Panc1 (cell line): ENCODE data around the gene SC5D.

Experiments used
- CTCF ChIP-seq: fragments of 450-650 bp; IDR thresholded peaks from 2 replicates; pipeline ENCODE4 v1.5.1; 2017; ENCODE audit warnings: mild to moderate bottlenecking
- POLR2AphosphoS5 ChIP-seq: IDR thresholded peaks from 2 replicates; pipeline ENCODE4 v1.6.1; 2012; ENCODE audit warnings: mild to moderate bottlenecking, low read depth, low read length, moderate library complexity
- REST ChIP-seq, 2 experiments: IDR thresholded peaks; 2 replicates each; pipeline ENCODE4 v1.6.1; 2011 to 2012; ENCODE audit warnings: low read depth in 2 of 2, control low read depth in 1 of 2, low read length in 1 of 2, mild to moderate bottlenecking in 1 of 2, moderate library complexity in 1 of 2; ENCODE audit not compliant: insufficient read depth in 1 of 2
- SIN3A ChIP-seq: IDR thresholded peaks from 2 replicates; pipeline ENCODE4 v1.6.1; 2012; ENCODE audit warnings: low read depth, mild to moderate bottlenecking, low read length, moderate library complexity, borderline replicate concordance; ENCODE audit not compliant: insufficient read depth

GRCh38 chr11:121352251-121352891 lies 59.8 kb downstream of the SC5D start:
- TF ChIP-seq CTCF (no peak), REST (IDR thresholded peaks at IDR 0.05; ENCODE audit: insufficient read depth in 1 of 2, low read depth in 2 of 2, low read length in 1 of 2) (no peak), POLR2AphosphoS5 (no peak), SIN3A (no peak)
